Stimulated activated naive CD8-positive, alpha-beta T cell treated with anti-CD3 and anti-CD28 coated beads, Interleukin-15, amount 100 ng/mL, for 72 hours (primary cell): ENCODE measurements around the gene CDH13.

Experiments used
- ATAC-seq: fragments of 150-1000 bp; cut with Tn5 transposase; 2 replicates; pipeline ENCODE4 v1.10.0; 2021; ENCODE audit warnings: mild to moderate bottlenecking, moderate library complexity
- DNase-seq, 2 donors: peaks; one replicate each; pipeline ENCODE4 v3.0.0; 2021 to 2022
- H3K27ac Mint-ChIP-seq, 2 donors: one replicate each; pipeline ENCODE4 v1.8.0; 2022; ENCODE audit warnings: mild to moderate bottlenecking in 2 of 2, mixed read lengths in 2 of 2, moderate library complexity in 2 of 2
- H3K27me3 Mint-ChIP-seq: one replicate; pipeline ENCODE4 v1.8.0; 2022; ENCODE audit warnings: mixed read lengths
- H3K4me1 Mint-ChIP-seq: one replicate; pipeline ENCODE4 v1.8.0; 2022; ENCODE audit warnings: mild to moderate bottlenecking, mixed read lengths
- H3K4me3 Mint-ChIP-seq, 2 donors: one replicate each; pipeline ENCODE4 v1.8.0; 2022; ENCODE audit warnings: mild to moderate bottlenecking in 2 of 2, mixed read lengths in 2 of 2, moderate library complexity in 1 of 2
- H3K9me3 Mint-ChIP-seq, 2 donors: one replicate each; pipeline ENCODE4 v1.8.0; 2022; ENCODE audit warnings: mixed read lengths in 2 of 2

CDH13 gene

GRCh38 chr16:83187405-83187804 is 560.6 kb downstream of the CDH13 start:
- Mint-ChIP-seq H3K4me1 (no peaks in the 10 kb centered on the region), H3K9me3 (no peaks in the 10 kb centered on the region), H3K27me3 (no peaks in the 10 kb centered on the region), H3K27ac (no peak overlapping the region), H3K4me3 (no peak overlapping the region)
- DNase-seq (peak in 1 of 2 donors; percentile 10), ATAC-seq (peak; percentile 63)

- DNase-seq (no peak), ATAC-seq (no peak)
- H3K27me3 Mint-ChIP-seq = no peaks in the 10 kb centered on the region
- no peak overlapping the region for H3K4me3 Mint-ChIP-seq
- H3K27ac Mint-ChIP-seq = no peak overlapping the region
- H3K9me3 Mint-ChIP-seq = peaks cover 0 to 9% of the 10 kb centered on the region in 2 donors
- no peaks in the 10 kb centered on the region for H3K4me1 Mint-ChIP-seq
Observed at GRCh38 chr16:83196796-83197195, 570.0 kb downstream of the CDH13 start.

GRCh38 chr16:83197450-83197849 is 570.7 kb downstream of the CDH13 start:
- H3K4me1 Mint-ChIP-seq = no peaks in the 10 kb centered on the region
- no peak overlapping the region for H3K4me3 Mint-ChIP-seq
- H3K27me3 Mint-ChIP-seq = no peaks in the 10 kb centered on the region
- ATAC-seq = no peak
- no peak for DNase-seq
- peaks cover 0 to 9% of the 10 kb centered on the region in 2 donors for H3K9me3 Mint-ChIP-seq
- no peak overlapping the region for H3K27ac Mint-ChIP-seq

- H3K4me1 Mint-ChIP-seq = no peaks in the 10 kb centered on the region
- no peaks in the 10 kb centered on the region for H3K27me3 Mint-ChIP-seq
- H3K27ac Mint-ChIP-seq = no peak overlapping the region
- H3K9me3 Mint-ChIP-seq = peaks cover 0 to 9% of the 10 kb centered on the region in 2 donors
- no peak for DNase-seq
- no peak for ATAC-seq
- H3K4me3 Mint-ChIP-seq = no peak overlapping the region
Observed at GRCh38 chr16:83198977-83199376, 572.2 kb downstream of the CDH13 start.

- no peaks in the 10 kb centered on the region for H3K4me1 Mint-ChIP-seq
- H3K4me3 Mint-ChIP-seq = no peak overlapping the region
- H3K9me3 Mint-ChIP-seq = peaks cover 0 to 6% of the 10 kb centered on the region in 2 donors
Observed at GRCh38 chr16:83200005-83200779, 573.4 kb downstream of the CDH13 start.

GRCh38 chr16:83201748-83202147 is 575.0 kb downstream of the CDH13 start:
- Mint-ChIP-seq H3K27ac (no peak overlapping the region), H3K4me3 (no peak overlapping the region), H3K9me3 (no peaks in the 10 kb centered on the region), H3K27me3 (no peaks in the 10 kb centered on the region), H3K4me1 (no peaks in the 10 kb centered on the region)
- DNase-seq (no peak), ATAC-seq (no peak)

More at GRCh38 chr16:83200005-83200779, 573.4 kb downstream of the CDH13 start:
- DNase-seq = no peak
- Mint-ChIP-seq H3K27me3 (no peaks in the 10 kb centered on the region), H3K27ac (no peak overlapping the region)
- ATAC-seq = no peak

GRCh38 chr16:83205896-83206295 is 579.1 kb downstream of the CDH13 start:
- H3K27ac Mint-ChIP-seq = no peak overlapping the region
- ATAC-seq = no peak
- no peak for DNase-seq

GRCh38 chr16:83206426-83206825 is 579.7 kb downstream of the CDH13 start:
- Mint-ChIP-seq H3K9me3 (no peaks in the 10 kb centered on the region), H3K4me3 (no peak overlapping the region), H3K27me3 (no peaks in the 10 kb centered on the region), H3K4me1 (no peaks in the 10 kb centered on the region), H3K27ac (no peak overlapping the region)
- no peak for ATAC-seq
- no peak for DNase-seq

More at GRCh38 chr16:83205896-83206295, 579.1 kb downstream of the CDH13 start:
- Mint-ChIP-seq H3K9me3 (no peaks in the 10 kb centered on the region), H3K4me1 (no peaks in the 10 kb centered on the region), H3K27me3 (no peaks in the 10 kb centered on the region), H3K4me3 (no peak overlapping the region)

GRCh38 chr16:83211711-83212110 is 584.9 kb downstream of the CDH13 start:
- Mint-ChIP-seq H3K9me3 (no peaks in the 10 kb centered on the region), H3K27me3 (no peaks in the 10 kb centered on the region), H3K4me1 (no peaks in the 10 kb centered on the region), H3K4me3 (no peak overlapping the region), H3K27ac (no peak overlapping the region)
- DNase-seq (no peak), ATAC-seq (no peak)

GRCh38 chr16:83212301-83212841 is 585.6 kb downstream of the CDH13 start:
- no peaks in the 10 kb centered on the region for H3K9me3 Mint-ChIP-seq
- no peaks in the 10 kb centered on the region for H3K4me1 Mint-ChIP-seq
- H3K27me3 Mint-ChIP-seq = no peaks in the 10 kb centered on the region
- no peak for DNase-seq
- no peak overlapping the region for H3K27ac Mint-ChIP-seq
- H3K4me3 Mint-ChIP-seq = no peak overlapping the region
- no peak for ATAC-seq

- Mint-ChIP-seq H3K9me3 (no peaks in the 10 kb centered on the region), H3K27me3 (no peaks in the 10 kb centered on the region), H3K4me3 (no peak overlapping the region), H3K27ac (no peak overlapping the region), H3K4me1 (no peaks in the 10 kb centered on the region)
- DNase-seq (no peak), ATAC-seq (no peak)
Observed at GRCh38 chr16:83214671-83215070, 587.9 kb downstream of the CDH13 start.

- peak; percentile 40 for ATAC-seq
Observed at GRCh38 chr16:83215406-83216001, 588.7 kb downstream of the CDH13 start.

GRCh38 chr16:83219285-83219684 is 592.5 kb downstream of the CDH13 start:
- no peak overlapping the region for H3K4me3 Mint-ChIP-seq
- H3K27me3 Mint-ChIP-seq = no peaks in the 10 kb centered on the region
- H3K27ac Mint-ChIP-seq = no peak overlapping the region
- no peak for DNase-seq
- no peak for ATAC-seq
- H3K4me1 Mint-ChIP-seq = no peaks in the 10 kb centered on the region
- H3K9me3 Mint-ChIP-seq = no peaks in the 10 kb centered on the region

More at GRCh38 chr16:83215406-83216001, 588.7 kb downstream of the CDH13 start:
- Mint-ChIP-seq H3K27me3 (no peaks in the 10 kb centered on the region), H3K4me1 (no peaks in the 10 kb centered on the region), H3K9me3 (no peaks in the 10 kb centered on the region), H3K4me3 (no peak overlapping the region), H3K27ac (no peak overlapping the region)
- DNase-seq = peak; percentile 44 to 47

- Mint-ChIP-seq H3K4me1 (no peaks in the 10 kb centered on the region), H3K27me3 (no peaks in the 10 kb centered on the region), H3K9me3 (no peaks in the 10 kb centered on the region), H3K27ac (no peak overlapping the region), H3K4me3 (no peak overlapping the region)
- ATAC-seq (no peak), DNase-seq (no peak)
Observed at GRCh38 chr16:83220066-83220465, 593.3 kb downstream of the CDH13 start.

- no peaks in the 10 kb centered on the region for H3K27me3 Mint-ChIP-seq
- no peak overlapping the region for H3K4me3 Mint-ChIP-seq
- no peak for ATAC-seq
- no peak for DNase-seq
- H3K27ac Mint-ChIP-seq = no peak overlapping the region
- H3K9me3 Mint-ChIP-seq = no peaks in the 10 kb centered on the region
- no peaks in the 10 kb centered on the region for H3K4me1 Mint-ChIP-seq
Observed at GRCh38 chr16:83224642-83225041, 597.9 kb downstream of the CDH13 start.

- DNase-seq (no peak), ATAC-seq (no peak)
- H3K4me3 Mint-ChIP-seq = no peak overlapping the region
- no peaks in the 10 kb centered on the region for H3K4me1 Mint-ChIP-seq
- no peaks in the 10 kb centered on the region for H3K27me3 Mint-ChIP-seq
- H3K27ac Mint-ChIP-seq = no peak overlapping the region
- no peaks in the 10 kb centered on the region for H3K9me3 Mint-ChIP-seq
Observed at GRCh38 chr16:83227336-83227735, 600.6 kb downstream of the CDH13 start.
